GM06990 (cell line): ENCODE results near the gene PRRC1.

ENCODE experiments used
- DNase-seq: peaks from one replicate; pipeline ENCODE4 v3.0.0-alpha.2; 2011; ENCODE audit not compliant: insufficient read length; ENCODE audit errors: extremely low read depth
- H3K27me3 ChIP-seq: replicated peaks from 2 replicates; pipeline ENCODE4 v1.6.0; 2011; ENCODE audit warnings: low read length; ENCODE audit not compliant: control insufficient read depth, insufficient read depth
- H3K36me3 ChIP-seq: 2 replicates; pipeline ENCODE4 v1.5.1; 2011; ENCODE audit warnings: low read length; ENCODE audit not compliant: control insufficient read depth, insufficient read depth
- H3K4me3 ChIP-seq: replicated peaks from 2 replicates; pipeline ENCODE4 v1.5.1; 2011; ENCODE audit warnings: low read depth, mild to moderate bottlenecking, control low read depth, low read length
- TF ChIP-seq, protein P1 (sequence below): IDR thresholded peaks from 2 replicates; pipeline ENCODE4 v1.5.1; 2011; ENCODE audit warnings: low read length, control low read depth, mild to moderate bottlenecking, inconsistent platforms; ENCODE audit not compliant: insufficient read depth, poor library complexity, severe bottlenecking

The PRRC1 gene

DNA sequence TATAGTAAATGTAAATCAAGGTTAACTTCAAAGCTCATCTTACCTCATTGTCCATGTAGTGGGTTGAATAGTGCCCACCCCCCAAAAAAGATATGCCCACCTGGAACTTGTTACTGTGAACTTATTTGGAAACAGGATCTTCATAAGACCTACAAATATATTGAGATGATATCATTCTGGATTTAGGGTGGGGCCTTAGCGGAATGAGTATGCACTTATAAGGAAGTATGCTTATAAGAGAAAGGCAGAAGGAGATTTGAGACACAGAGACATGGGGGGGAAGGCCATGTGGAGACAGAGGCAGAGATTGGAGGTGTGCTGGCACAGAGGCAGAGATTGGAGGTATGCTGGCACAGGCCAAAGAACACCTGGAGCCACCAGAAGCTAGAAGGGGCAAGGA lies 2.6 kb upstream of the PRRC1 start:
- no peak overlapping the region for H3K4me3 ChIP-seq
- no peaks in the 10 kb centered on the region for H3K27me3 ChIP-seq
- TF ChIP-seq, protein P1, sequence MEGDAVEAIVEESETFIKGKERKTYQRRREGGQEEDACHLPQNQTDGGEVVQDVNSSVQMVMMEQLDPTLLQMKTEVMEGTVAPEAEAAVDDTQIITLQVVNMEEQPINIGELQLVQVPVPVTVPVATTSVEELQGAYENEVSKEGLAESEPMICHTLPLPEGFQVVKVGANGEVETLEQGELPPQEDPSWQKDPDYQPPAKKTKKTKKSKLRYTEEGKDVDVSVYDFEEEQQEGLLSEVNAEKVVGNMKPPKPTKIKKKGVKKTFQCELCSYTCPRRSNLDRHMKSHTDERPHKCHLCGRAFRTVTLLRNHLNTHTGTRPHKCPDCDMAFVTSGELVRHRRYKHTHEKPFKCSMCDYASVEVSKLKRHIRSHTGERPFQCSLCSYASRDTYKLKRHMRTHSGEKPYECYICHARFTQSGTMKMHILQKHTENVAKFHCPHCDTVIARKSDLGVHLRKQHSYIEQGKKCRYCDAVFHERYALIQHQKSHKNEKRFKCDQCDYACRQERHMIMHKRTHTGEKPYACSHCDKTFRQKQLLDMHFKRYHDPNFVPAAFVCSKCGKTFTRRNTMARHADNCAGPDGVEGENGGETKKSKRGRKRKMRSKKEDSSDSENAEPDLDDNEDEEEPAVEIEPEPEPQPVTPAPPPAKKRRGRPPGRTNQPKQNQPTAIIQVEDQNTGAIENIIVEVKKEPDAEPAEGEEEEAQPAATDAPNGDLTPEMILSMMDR, result no peak
- no peaks in the 10 kb centered on the region; the same call in 1 of the 2 replicates for H3K36me3 ChIP-seq
- no peak for DNase-seq

DNA sequence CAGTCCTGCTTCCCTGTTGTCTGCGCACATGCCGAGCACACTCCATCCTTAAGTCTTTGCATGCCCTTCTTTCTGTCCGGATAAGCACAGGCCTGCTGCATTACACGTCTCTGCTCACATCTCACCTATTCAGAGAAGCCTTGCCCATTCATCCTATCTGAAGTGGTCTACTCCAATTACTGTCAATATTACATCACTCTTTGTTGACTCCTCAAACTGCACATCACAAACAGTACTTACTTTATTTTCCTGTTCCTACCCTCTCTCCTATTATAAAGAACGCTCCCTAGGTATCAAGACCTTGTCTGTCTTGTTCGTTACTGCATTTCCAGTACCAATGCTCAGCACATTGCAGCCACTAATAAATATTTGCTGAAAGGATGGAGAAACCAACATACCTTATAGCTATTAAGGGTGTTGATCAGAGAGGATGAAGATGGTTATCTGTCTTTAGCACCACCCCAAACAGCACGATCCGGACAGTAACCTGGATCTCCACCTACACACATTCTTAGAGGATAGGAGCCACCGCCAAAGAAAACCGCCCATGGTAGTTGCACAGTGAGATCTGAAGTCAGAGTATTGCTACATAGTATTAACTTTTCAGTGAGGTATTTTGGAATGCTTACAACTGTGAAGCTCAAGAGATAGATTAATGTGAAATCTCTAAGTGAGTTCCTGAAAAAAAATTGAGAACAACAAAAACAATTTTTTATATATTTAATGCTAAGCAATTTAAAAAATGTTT lies 1.6 kb upstream of the PRRC1 start:
- H3K27me3 ChIP-seq, result no peaks in the 10 kb centered on the region
- TF ChIP-seq, protein P1, result no peak
- no peaks in the 10 kb centered on the region; the same call in 1 of the 2 replicates for H3K36me3 ChIP-seq
- no peak overlapping the region for H3K4me3 ChIP-seq
- no peak for DNase-seq

DNA sequence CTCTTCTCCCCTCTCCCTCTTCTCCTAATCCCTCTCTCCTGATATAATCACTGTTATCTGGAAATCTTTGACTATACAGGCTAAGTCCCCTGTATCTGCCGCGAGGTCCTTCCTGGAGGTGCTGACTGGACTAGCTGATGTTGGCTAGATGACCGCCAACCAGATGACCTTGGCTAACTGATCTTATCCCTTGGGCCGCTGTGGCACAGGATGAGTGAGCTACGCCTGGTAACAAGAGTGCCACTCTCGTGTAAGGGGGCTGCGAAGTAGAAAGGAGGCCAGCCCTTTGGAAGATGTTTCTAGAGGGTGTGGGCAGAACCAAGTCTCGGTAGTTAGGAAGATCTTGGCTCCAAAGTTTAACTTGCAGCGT lies 345 bp upstream of the PRRC1 start:
- peak overlapping the region; percentile 66 for H3K4me3 ChIP-seq
- H3K36me3 ChIP-seq, result no peaks in the 10 kb centered on the region; the same call in 1 of the 2 replicates
- DNase-seq, result no peak
- TF ChIP-seq, protein P1, result no peak
- no peaks in the 10 kb centered on the region for H3K27me3 ChIP-seq

DNA sequence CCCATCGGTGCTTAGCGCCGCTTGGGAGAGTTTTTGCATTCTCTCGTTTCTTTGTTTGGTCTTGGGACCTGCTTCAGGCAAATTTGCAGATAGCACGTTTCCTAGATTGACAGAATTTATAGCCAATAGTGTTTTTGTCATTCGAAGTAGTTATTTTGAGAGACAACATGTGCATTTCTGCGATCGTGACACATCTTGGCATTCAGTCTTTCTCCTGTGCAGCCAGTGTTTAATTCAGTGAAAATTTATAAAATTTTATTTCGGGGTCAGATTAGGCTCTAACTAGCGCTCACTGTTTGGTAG lies 830 bp downstream of the PRRC1 start:
- TF ChIP-seq, protein P1, result no peak
- Histone ChIP-seq H3K4me3 (peak overlapping the region; percentile 98), H3K27me3 (no peaks in the 10 kb centered on the region), H3K36me3 (no peaks in the 10 kb centered on the region; the same call in 1 of the 2 replicates)
- DNase-seq, result no peak

DNA sequence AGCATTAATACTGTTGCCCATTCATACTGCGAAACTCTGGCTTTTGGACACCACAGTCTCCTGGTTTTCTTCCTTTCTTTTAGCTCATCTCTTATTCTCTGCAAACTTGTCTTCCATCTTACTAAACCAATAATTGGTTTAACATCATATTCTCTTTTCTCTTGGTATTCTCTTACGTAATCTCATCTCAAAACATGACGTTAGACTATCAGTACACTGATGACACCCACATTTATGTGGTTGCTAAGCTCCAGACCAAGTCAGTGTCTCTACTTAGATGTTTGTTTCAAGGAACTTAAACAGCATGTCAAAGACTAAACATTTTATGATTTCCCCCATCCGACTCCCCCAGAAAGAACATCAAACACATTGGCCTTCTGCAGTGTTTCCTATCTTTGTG lies 2.1 kb downstream of the PRRC1 start:
- H3K36me3 ChIP-seq, result peaks cover 2% of the 10 kb centered on the region
- TF ChIP-seq, protein P1, result no peak
- DNase-seq, result no peak
- no peaks in the 10 kb centered on the region for H3K27me3 ChIP-seq
- H3K4me3 ChIP-seq, result no peak overlapping the region

DNA sequence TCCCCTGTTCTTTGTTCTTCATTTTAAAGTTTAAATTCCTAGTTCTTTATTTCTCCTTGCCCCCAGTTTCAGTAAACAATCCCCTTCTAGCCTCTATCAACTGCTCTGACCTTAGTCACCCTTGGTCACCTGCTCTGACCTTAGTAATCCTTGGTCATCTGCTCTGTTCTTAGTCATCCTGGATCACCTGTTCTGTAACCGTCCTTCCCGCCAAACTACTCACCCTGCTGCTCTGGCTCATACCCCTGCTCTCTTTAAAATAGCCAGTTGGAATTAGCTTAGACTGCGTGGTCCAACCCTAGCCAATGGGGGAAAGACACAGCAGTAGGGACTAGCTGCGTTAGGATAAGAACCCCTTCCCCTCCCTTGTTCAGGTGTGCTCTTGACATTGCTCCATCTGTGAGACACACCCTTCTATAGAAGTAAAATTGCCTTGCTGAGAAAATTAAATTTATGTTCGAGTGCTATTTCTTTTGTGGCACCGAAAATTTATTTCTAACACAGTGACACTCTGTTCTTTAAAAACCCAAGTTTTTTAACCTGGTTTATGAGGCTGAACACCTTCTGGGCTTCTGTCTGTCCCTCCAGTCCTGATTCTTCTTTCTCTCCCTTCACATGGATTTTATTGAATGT lies 3.8 kb downstream of the PRRC1 start:
- peaks cover 3% of the 10 kb centered on the region for H3K36me3 ChIP-seq
- TF ChIP-seq, protein P1, result no peak
- DNase-seq, result no peak
- H3K27me3 ChIP-seq, result no peaks in the 10 kb centered on the region
- no peak overlapping the region for H3K4me3 ChIP-seq
